HCEC 1CT (cell line): ENCODE results near the gene DISP3.
"Not testable (repeated sequence)": the region's sequence is repeated elsewhere in the genome, so short reads cannot be mapped to it uniquely, and the experiment has no call there.

Experiments used
- DNase-seq: peaks from one replicate; pipeline ENCODE4 v3.0.0-alpha.2; 2017

Gene DISP3

GRCh38 chr1:11580049-11580448, 101.1 kb downstream of the DISP3 start:
- not testable (repeated sequence) for DNase-seq

- DNase-seq, result no peak
Measured at GRCh38 chr1:11581445-11581991, 102.6 kb downstream of the DISP3 start.

GRCh38 chr1:11585389-11585788, 106.4 kb downstream of the DISP3 start:
- DNase-seq, result no peak
